ENCODE measurements around the gene ARHGEF25. TPM values are rescaled to one million over a fixed set of nuclear protein-coding genes. Genes with fewer than 3 reads are reported as not detected.
"Not testable (repeated sequence)": the region's sequence is repeated elsewhere in the genome, so short reads cannot be mapped to it uniquely, and the experiment has no call there.

Gene ARHGEF25
- total RNA-seq, 1 experiment from 2014 or later: 2.2 TPM

DNA sequence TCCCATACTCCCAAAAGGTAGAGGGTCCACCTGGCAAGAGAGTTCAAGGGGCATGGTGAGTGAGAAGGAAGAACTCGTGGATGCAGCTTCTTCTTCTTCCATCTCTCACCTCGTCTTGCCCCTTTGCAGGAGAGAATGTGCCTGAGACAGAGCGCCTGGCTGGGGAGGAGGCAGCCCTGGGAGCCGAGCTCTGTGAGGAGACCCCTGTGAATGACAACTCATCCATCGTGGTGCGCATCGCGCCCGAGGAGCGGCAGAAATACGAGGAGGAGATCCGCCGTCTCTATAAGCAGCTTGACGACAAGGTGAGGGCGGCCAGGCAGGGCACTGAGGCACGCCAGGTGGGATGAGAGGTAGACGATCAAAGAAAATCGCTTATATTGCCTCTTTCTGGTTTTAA lies 41.4 kb upstream of the ARHGEF25 start:
- CTCF ChIA-PET: interaction anchor here (0.6 kb wide), 1 partner anchor 14 kb away, joined by 4 read pairs; no protein-coding TSS in a partner anchor
- TF ChIP-seq, protein P1, sequence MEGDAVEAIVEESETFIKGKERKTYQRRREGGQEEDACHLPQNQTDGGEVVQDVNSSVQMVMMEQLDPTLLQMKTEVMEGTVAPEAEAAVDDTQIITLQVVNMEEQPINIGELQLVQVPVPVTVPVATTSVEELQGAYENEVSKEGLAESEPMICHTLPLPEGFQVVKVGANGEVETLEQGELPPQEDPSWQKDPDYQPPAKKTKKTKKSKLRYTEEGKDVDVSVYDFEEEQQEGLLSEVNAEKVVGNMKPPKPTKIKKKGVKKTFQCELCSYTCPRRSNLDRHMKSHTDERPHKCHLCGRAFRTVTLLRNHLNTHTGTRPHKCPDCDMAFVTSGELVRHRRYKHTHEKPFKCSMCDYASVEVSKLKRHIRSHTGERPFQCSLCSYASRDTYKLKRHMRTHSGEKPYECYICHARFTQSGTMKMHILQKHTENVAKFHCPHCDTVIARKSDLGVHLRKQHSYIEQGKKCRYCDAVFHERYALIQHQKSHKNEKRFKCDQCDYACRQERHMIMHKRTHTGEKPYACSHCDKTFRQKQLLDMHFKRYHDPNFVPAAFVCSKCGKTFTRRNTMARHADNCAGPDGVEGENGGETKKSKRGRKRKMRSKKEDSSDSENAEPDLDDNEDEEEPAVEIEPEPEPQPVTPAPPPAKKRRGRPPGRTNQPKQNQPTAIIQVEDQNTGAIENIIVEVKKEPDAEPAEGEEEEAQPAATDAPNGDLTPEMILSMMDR (IDR thresholded peaks at IDR 0.05; ENCODE audit: unreplicated experiment): no peak
- DNase-seq: no peak
- peaks cover 68% of the 10 kb centered on the region for H3K27me3 Mint-ChIP-seq (ENCODE audit: unreplicated experiment)
- intact Hi-C loops (cut with micrococcal nuclease; ENCODE audit: unreplicated experiment): no loop called here
- no TSS peak for BruUV-seq (replicated peaks)
- no peak overlapping the region for H3K27ac Mint-ChIP-seq (ENCODE audit: unreplicated experiment)
- H3K9me3 Mint-ChIP-seq (ENCODE audit: low read depth, unreplicated experiment): no peaks in the 10 kb centered on the region
- H3K4me3 Mint-ChIP-seq (ENCODE audit: low read depth, unreplicated experiment): no peak overlapping the region
- H3K36me3 Mint-ChIP-seq (ENCODE audit: insufficient read depth, unreplicated experiment): no peaks in the 10 kb centered on the region
- H3K4me1 Mint-ChIP-seq (ENCODE audit: low read depth, unreplicated experiment): no peaks in the 10 kb centered on the region

DNA sequence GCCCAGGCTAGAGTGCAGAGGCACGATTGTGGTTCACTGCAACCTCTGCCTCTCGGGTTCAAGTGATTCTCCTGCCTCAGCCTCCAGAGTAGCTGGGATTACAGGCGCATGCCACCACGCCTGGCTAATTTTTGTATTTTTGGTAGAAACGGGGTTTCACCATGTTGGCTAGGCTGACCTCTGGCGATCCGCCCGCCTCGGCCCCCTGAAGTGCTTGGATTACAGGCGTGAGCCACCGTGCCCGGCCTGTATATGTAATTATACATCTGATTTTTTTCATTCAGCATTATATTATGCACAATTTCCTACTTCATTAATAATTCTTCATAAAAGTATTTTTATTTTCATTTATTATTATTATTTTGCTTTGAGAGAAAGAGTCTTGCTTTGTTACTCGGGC lies 40.8 kb upstream of the ARHGEF25 start:
- CTCF ChIA-PET, DNase-seq: not testable (repeated sequence)

DNA sequence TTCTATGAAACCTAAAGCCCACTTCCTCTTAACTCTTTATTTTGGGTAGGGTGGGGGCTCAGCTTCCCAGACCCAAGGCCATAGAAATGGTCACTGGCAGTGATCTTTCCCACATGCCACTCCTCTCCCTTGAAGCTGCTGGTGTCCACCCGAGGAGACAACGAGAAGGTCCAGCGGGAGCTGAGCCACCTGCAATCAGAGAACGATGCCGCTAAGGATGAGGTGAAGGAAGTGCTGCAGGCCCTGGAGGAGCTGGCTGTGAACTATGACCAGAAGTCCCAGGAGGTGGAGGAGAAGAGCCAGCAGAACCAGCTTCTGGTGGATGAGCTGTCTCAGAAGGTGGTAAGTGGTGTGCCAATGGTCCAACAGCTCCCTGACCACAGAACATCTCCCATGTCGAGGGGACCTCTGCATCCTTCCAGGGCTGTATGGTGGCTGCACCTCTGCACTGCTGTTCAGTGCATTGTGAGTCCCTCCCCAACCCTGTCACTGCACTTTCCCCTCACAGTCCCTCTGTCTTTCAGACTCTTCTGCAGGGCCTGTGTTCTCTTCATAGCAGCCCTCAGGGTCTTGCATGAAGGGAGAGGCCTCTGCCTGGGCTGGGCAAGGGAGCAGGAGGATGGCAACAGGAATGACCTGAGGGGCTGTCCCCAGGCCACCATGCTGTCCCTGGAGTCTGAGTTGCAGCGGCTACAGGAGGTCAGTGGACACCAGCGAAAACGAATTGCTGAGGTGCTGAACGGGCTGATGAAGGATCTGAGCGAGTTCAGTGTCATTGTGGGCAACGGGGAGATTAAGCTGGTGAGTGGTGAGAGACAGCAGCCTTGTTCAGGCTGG lies 39.1 kb upstream of the ARHGEF25 start:
- no peak for DNase-seq
- no peak overlapping the region for H3K27ac Mint-ChIP-seq (ENCODE audit: unreplicated experiment)
- H3K27me3 Mint-ChIP-seq (ENCODE audit: unreplicated experiment): peaks cover 81% of the 10 kb centered on the region
- intact Hi-C loops (cut with micrococcal nuclease; ENCODE audit: unreplicated experiment): no loop called here
- BruUV-seq (replicated peaks): no TSS peak
- TF ChIP-seq, protein P1 (IDR thresholded peaks at IDR 0.05; ENCODE audit: unreplicated experiment): no peak
- H3K4me3 Mint-ChIP-seq (ENCODE audit: low read depth, unreplicated experiment): no peak overlapping the region
- H3K9me3 Mint-ChIP-seq (ENCODE audit: low read depth, unreplicated experiment): no peaks in the 10 kb centered on the region
- no peaks in the 10 kb centered on the region for H3K36me3 Mint-ChIP-seq (ENCODE audit: insufficient read depth, unreplicated experiment)
- CTCF ChIA-PET: interaction anchor here (1.3 kb wide), 1 partner anchor 11 kb away, joined by 3 read pairs; no protein-coding TSS in a partner anchor
- H3K4me1 Mint-ChIP-seq (ENCODE audit: low read depth, unreplicated experiment): no peaks in the 10 kb centered on the region

More for the DNA sequence above, 40.8 kb upstream of the ARHGEF25 start:
- H3K4me3 Mint-ChIP-seq (ENCODE audit: low read depth, unreplicated experiment); intact Hi-C loops (cut with micrococcal nuclease; ENCODE audit: unreplicated experiment); H3K9me3 Mint-ChIP-seq (ENCODE audit: low read depth, unreplicated experiment); H3K4me1 Mint-ChIP-seq (ENCODE audit: low read depth, unreplicated experiment); H3K27ac Mint-ChIP-seq (ENCODE audit: unreplicated experiment); BruUV-seq (replicated peaks); H3K36me3 Mint-ChIP-seq (ENCODE audit: insufficient read depth, unreplicated experiment): not testable (repeated sequence)
- peaks cover 68% of the 10 kb centered on the region for H3K27me3 Mint-ChIP-seq (ENCODE audit: unreplicated experiment)

DNA sequence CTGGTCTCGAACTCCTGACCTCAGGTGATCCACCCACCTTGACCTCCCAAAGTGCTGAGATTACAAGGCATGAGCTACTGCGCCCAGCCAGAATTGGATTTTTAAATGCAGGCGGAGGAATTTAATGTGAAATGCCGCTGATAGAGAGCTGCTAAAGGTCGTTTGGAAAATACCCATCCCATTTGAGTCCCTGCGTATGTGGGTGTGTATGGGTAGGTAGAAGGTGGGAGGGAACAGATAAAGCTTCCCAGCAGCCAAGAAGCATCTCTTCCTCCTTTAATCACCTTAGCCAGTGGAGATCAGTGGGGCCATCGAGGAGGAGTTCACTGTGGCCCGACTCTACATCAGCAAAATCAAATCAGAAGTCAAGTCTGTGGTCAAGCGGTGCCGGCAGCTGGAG lies 36.4 kb upstream of the ARHGEF25 start:
- H3K27me3 Mint-ChIP-seq (ENCODE audit: unreplicated experiment): peaks cover 70% of the 10 kb centered on the region
- H3K4me1 Mint-ChIP-seq (ENCODE audit: low read depth, unreplicated experiment): peaks cover 6% of the 10 kb centered on the region
- no peak overlapping the region for H3K4me3 Mint-ChIP-seq (ENCODE audit: low read depth, unreplicated experiment)
- no peaks in the 10 kb centered on the region for H3K36me3 Mint-ChIP-seq (ENCODE audit: insufficient read depth, unreplicated experiment)
- no peak overlapping the region for H3K27ac Mint-ChIP-seq (ENCODE audit: unreplicated experiment)
- TF ChIP-seq, protein P1 (IDR thresholded peaks at IDR 0.05; ENCODE audit: unreplicated experiment): no peak
- CTCF ChIA-PET: interaction anchor here (0.7 kb wide), 1 partner anchor 75 kb away, joined by 3 read pairs; no protein-coding TSS in a partner anchor
- H3K9me3 Mint-ChIP-seq (ENCODE audit: low read depth, unreplicated experiment): no peaks in the 10 kb centered on the region
- no TSS peak for BruUV-seq (replicated peaks)
- intact Hi-C loops (cut with micrococcal nuclease; ENCODE audit: unreplicated experiment): no loop called here
- no peak for DNase-seq
